ENCODE results near the gene GAB2.

Gene GAB2

DNA sequence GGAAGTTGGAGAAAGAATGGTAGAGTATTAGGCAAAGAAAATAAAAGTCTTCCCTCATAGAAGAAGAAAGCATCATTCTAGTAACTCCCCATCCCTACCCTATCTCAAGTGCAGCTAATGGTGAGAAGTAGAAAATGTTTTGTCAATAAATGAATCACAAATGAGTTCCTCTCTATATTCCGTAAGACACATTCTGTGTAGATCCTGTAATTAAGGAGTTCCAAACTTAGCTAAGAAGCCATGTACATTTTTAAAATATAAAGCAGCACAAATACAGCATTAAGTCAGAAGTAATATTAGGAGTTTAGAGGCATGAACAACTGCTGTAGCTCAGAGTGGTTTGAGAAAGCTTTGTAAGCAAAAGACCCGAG lies 80.1 kb downstream of the GAB2 start:
- Histone ChIP-seq H3K36me3 (ENCODE audit: control insufficient read depth in 2 of 2, insufficient read depth in 1 of 2, low read length in 2 of 2) (no peaks in the 10 kb centered on the region), H3K4me1 (ENCODE audit: control insufficient read depth, insufficient read depth, low read length) (no peaks in the 10 kb centered on the region), H3K9me3 (ENCODE audit: control insufficient read depth, insufficient read depth, low read depth, low read length) (no peaks in the 10 kb centered on the region), H3K4me3 (ENCODE audit: low read depth, low read length) (no peak overlapping the region), H3K27ac (ENCODE audit: extremely low read depth, low read depth, low read length) (no peak overlapping the region)
- ChIA-PET POLR2A (no interaction called here), CTCF (interaction anchor here (0.6 kb wide), 1 partner anchor 1725 kb away, joined by 3 read pairs; no protein-coding TSS in a partner anchor)
- TF ChIP-seq ZNF391 (tag by site-specific recombination; IDR thresholded peaks at IDR 0.05; ENCODE audit: borderline replicate concordance, low read depth) (no peak), ZNF175 (tag by site-specific recombination; IDR thresholded peaks at IDR 0.05) (no peak), IKZF3 (tag by site-specific recombination; IDR thresholded peaks at IDR 0.05) (no peak), HOXC10 (CRISPR knock-in tag; IDR thresholded peaks at IDR 0.05) (no peak), ZNF266 (tag by site-specific recombination; IDR thresholded peaks at IDR 0.05; ENCODE audit: low read depth) (no peak)
- TF ChIP-seq, protein P1, sequence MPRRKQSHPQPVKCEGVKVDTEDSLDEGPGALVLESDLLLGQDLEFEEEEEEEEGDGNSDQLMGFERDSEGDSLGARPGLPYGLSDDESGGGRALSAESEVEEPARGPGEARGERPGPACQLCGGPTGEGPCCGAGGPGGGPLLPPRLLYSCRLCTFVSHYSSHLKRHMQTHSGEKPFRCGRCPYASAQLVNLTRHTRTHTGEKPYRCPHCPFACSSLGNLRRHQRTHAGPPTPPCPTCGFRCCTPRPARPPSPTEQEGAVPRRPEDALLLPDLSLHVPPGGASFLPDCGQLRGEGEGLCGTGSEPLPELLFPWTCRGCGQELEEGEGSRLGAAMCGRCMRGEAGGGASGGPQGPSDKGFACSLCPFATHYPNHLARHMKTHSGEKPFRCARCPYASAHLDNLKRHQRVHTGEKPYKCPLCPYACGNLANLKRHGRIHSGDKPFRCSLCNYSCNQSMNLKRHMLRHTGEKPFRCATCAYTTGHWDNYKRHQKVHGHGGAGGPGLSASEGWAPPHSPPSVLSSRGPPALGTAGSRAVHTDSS (tag by site-specific recombination; IDR thresholded peaks at IDR 0.05): no peak
- TF ChIP-seq, protein P2, sequence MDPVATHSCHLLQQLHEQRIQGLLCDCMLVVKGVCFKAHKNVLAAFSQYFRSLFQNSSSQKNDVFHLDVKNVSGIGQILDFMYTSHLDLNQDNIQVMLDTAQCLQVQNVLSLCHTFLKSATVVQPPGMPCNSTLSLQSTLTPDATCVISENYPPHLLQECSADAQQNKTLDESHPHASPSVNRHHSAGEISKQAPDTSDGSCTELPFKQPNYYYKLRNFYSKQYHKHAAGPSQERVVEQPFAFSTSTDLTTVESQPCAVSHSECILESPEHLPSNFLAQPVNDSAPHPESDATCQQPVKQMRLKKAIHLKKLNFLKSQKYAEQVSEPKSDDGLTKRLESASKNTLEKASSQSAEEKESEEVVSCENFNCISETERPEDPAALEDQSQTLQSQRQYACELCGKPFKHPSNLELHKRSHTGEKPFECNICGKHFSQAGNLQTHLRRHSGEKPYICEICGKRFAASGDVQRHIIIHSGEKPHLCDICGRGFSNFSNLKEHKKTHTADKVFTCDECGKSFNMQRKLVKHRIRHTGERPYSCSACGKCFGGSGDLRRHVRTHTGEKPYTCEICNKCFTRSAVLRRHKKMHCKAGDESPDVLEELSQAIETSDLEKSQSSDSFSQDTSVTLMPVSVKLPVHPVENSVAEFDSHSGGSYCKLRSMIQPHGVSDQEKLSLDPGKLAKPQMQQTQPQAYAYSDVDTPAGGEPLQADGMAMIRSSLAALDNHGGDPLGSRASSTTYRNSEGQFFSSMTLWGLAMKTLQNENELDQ (tag by site-specific recombination; IDR thresholded peaks at IDR 0.05; ENCODE audit: low read depth): no peak

DNA sequence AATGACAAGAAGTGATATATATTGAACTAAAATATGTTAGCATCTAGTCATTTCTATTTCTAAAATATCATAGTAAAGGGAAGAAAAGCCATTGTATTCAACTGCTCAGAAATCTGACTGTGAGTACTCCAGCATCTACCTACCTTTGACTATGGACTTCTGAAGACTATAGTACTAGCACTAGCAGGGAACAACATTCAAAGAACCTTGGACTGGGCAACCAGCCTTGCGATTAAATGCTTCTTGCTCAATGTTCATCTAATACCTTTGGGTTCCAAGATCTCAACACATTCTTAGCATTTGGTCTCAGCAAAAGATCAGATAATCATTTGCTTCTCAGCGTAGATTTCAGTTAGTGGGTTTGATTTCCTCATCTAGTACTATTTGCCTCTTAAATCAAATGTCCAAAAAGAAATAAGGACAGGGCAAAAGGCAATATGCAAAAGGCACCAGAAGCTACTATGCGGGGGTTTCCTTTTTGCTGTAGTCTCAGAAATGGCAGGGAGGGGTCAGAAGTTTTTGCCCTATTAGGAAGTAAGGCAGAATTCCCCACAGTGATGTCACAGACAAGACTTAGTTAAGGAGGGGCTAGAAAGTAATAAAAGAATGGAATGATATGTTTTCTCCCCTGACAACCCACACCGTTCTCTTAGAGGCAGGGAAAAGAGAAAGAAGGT lies 80.6 kb downstream of the GAB2 start:
- Histone ChIP-seq H3K4me3 (ENCODE audit: low read depth, low read length) (no peak overlapping the region), H3K4me1 (ENCODE audit: control insufficient read depth, insufficient read depth, low read length) (no peaks in the 10 kb centered on the region), H3K9me3 (ENCODE audit: control insufficient read depth, insufficient read depth, low read depth, low read length) (no peaks in the 10 kb centered on the region), H3K36me3 (ENCODE audit: control insufficient read depth in 2 of 2, insufficient read depth in 1 of 2, low read length in 2 of 2) (no peaks in the 10 kb centered on the region), H3K27ac (ENCODE audit: extremely low read depth, low read depth, low read length) (no peak overlapping the region)
- POLR2A ChIA-PET: no interaction called here
- TF ChIP-seq ZNF629 (tag by site-specific recombination; IDR thresholded peaks at IDR 0.05): no peak
- CTCF ChIA-PET: no interaction called here

DNA sequence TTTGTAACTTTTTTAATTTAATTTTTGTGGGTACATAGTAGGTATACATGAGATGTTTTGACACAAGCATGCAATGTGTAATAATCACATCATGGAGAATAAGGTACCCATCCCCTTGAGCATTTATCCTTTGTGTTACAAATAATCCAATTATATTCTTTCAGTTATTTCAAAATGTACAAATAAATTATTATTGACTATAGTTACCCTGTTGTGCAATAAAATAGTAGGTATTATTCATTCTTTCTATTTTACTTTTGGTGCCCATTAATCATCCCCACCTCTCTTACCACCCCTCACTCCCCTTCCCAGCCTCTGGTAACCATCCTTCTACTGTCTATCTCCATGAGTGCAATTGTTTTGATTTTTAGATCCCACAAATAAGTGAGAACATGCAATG lies 83.5 kb downstream of the GAB2 start:
- CTCF ChIA-PET: no interaction called here
- no peaks in the 10 kb centered on the region for H3K4me1 ChIP-seq (ENCODE audit: control insufficient read depth, insufficient read depth, low read length)
- H3K4me3 ChIP-seq (ENCODE audit: low read depth, low read length): no peak overlapping the region
- TF ChIP-seq ZNF24 (tag by site-specific recombination; IDR thresholded peaks at IDR 0.05) (no peak), ZNF354C (tag by site-specific recombination; IDR thresholded peaks at IDR 0.05; ENCODE audit: borderline replicate concordance, low read depth) (no peak), BCL11B (tag by site-specific recombination; IDR thresholded peaks at IDR 0.05; ENCODE audit: low read depth) (no peak), MEIS1 (CRISPR knock-in tag; IDR thresholded peaks at IDR 0.05; ENCODE audit: borderline replicate concordance) (no peak), ZNF555 (tag by site-specific recombination; conservative IDR thresholded peaks at IDR 0.05) (no peak)
- H3K9me3 ChIP-seq (ENCODE audit: control insufficient read depth, insufficient read depth, low read depth, low read length): no peaks in the 10 kb centered on the region
- POLR2A ChIA-PET: no interaction called here
- no peak overlapping the region for H3K27ac ChIP-seq (ENCODE audit: extremely low read depth, low read depth, low read length)
- H3K36me3 ChIP-seq (ENCODE audit: control insufficient read depth in 2 of 2, insufficient read depth in 1 of 2, low read length in 2 of 2): no peaks in the 10 kb centered on the region

DNA sequence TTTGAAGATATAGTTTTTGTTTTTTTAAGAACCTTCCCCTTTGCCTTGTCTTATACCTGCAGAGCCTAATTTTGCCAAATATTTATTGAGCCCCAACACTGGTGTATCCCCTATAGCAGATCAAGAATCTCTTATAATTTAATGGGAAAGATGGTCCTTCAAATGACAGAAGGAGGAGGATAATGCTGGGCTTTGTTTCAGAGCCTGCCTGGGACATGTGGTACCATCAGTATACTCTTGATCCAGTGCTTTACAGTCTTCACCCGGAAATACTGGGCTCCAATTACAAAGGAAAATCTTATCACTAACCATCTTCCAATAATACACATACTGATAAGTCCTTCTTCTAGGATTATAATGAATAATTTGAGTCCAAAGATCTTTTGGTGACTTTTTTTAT lies 84.7 kb downstream of the GAB2 start:
- Histone ChIP-seq H3K4me3 (ENCODE audit: low read depth, low read length) (no peak overlapping the region), H3K36me3 (ENCODE audit: control insufficient read depth in 2 of 2, insufficient read depth in 1 of 2, low read length in 2 of 2) (no peaks in the 10 kb centered on the region), H3K27ac (ENCODE audit: extremely low read depth, low read depth, low read length) (no peak overlapping the region), H3K4me1 (ENCODE audit: control insufficient read depth, insufficient read depth, low read length) (no peaks in the 10 kb centered on the region), H3K9me3 (ENCODE audit: control insufficient read depth, insufficient read depth, low read depth, low read length) (no peaks in the 10 kb centered on the region)
- POLR2A ChIA-PET: no interaction called here
- CTCF ChIA-PET: no interaction called here
- no peak for TF ChIP-seq ZNF324 (tag by site-specific recombination; IDR thresholded peaks at IDR 0.05)
- TF ChIP-seq ZNF843 (tag by site-specific recombination; IDR thresholded peaks at IDR 0.05): no peak
- no peak for TF ChIP-seq ZBTB1 (tag by site-specific recombination; IDR thresholded peaks at IDR 0.05)
- TF ChIP-seq, protein P3, sequence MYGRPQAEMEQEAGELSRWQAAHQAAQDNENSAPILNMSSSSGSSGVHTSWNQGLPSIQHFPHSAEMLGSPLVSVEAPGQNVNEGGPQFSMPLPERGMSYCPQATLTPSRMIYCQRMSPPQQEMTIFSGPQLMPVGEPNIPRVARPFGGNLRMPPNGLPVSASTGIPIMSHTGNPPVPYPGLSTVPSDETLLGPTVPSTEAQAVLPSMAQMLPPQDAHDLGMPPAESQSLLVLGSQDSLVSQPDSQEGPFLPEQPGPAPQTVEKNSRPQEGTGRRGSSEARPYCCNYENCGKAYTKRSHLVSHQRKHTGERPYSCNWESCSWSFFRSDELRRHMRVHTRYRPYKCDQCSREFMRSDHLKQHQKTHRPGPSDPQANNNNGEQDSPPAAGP (tag by site-specific recombination; IDR thresholded peaks at IDR 0.05): no peak
- no peak for TF ChIP-seq ZNF654 (tag by site-specific recombination; IDR thresholded peaks at IDR 0.05; ENCODE audit: low read depth)
- no peak for TF ChIP-seq ZNF311 (tag by site-specific recombination; IDR thresholded peaks at IDR 0.05; ENCODE audit: borderline replicate concordance)
- no peak for TF ChIP-seq ZNF660 (tag by site-specific recombination; IDR thresholded peaks at IDR 0.05)
- no peak for TF ChIP-seq ZNF558 (tag by site-specific recombination; IDR thresholded peaks at IDR 0.05)
- TF ChIP-seq ZNF530 (tag by site-specific recombination; IDR thresholded peaks at IDR 0.05; ENCODE audit: low read depth): no peak
